ENCODE measurements around the gene IL2RA. TPM values are rescaled to one million over a fixed set of nuclear protein-coding genes. Genes with fewer than 3 reads are reported as not detected.

IL2RA gene
- total and polyA plus RNA-seq, 12 donors = 0.14 to 57.9 (median 3.1) TPM; not detected in 1

DNA sequence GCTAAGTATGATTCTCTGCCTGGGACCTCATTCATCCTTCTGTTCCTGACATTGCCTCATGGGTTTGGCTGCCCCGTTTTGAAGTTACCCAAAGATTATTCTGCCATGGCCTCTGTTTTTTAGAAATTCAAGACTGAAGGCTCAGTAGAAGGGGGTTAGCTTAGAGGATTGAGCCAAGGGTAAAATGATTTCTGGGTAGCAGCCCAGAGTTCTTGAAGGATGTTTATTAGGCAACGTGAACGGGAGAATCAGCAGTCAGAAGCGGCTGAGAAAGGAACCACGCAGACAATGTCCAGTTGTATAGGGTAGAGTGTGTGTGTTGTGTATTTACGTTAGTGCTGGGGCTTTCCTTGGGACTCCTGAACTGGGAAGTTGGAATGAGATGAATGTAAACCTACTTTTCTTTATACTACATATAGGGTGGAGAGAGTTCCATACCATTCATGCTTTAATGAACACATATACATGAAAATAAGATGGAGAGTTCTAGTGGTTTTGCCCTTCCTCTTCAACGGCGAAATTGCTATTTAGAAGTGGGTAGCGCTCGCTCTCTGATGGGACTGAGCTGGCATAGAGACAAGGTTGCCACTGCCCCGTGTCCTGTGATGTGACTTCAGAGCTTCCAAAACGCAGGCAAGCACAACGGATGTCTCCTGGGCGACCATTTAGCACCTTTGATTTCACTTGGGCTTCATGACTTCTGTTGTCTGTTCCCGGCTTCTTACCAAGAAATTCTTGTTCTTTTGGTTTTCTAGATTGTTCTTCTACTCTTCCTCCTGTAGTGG lies 49.9 kb downstream of the IL2RA start:
- Histone ChIP-seq H3K4me1 (replicated peaks in 1 of 2) (no peaks in the 10 kb centered on the region), H3K9me3 (replicated peaks in 1 of 3) (no peaks in the 10 kb centered on the region), H3K36me3 (replicated peaks in 1 of 2) (no peaks in the 10 kb centered on the region), H3K4me3 (no peak overlapping the region), H3K27ac (no peak overlapping the region), H3K27me3 (no peaks in the 10 kb centered on the region)
- 80 to 91% (median 86%) methylated on average over 15 of the region's 15 CpGs for WGBS, 4 donors
- TF ChIP-seq POLR2A (IDR thresholded peaks at IDR 0.05) (no peak), CTCF (IDR thresholded peaks at IDR 0.05) (no peak)
- no peak for DNase-seq
- intact Hi-C loops (cut with DNase I) = loop anchor here in 1 of 2 donors (10.0 kb wide), 1 partner anchor 72 kb away; the partner anchor contains the start of gene RBM17

- intact Hi-C loops (cut with DNase I) = loop anchor here in 1 of 2 donors (10.0 kb wide), 1 partner anchor 73 kb away; the partner anchor contains the start of gene RBM17
- no peaks in the 10 kb centered on the region for H3K36me3 ChIP-seq (replicated peaks in 1 of 2)
- DNase-seq = no peak
- 86 to 90% (median 88%) methylated on average over 8 of the region's 8 CpGs for WGBS, 4 donors
- H3K27me3 ChIP-seq = no peaks in the 10 kb centered on the region
- TF ChIP-seq POLR2A (IDR thresholded peaks at IDR 0.05) = no peak
- TF ChIP-seq CTCF (IDR thresholded peaks at IDR 0.05) = no peak
- no peak overlapping the region for H3K4me3 ChIP-seq
- H3K4me1 ChIP-seq (replicated peaks in 1 of 2) = no peaks in the 10 kb centered on the region
- no peak overlapping the region for H3K27ac ChIP-seq
- no peaks in the 10 kb centered on the region for H3K9me3 ChIP-seq (replicated peaks in 1 of 3)
Measured at GRCh38 chr10:6011558-6011957, 50.6 kb downstream of the IL2RA start.

- no peak overlapping the region for H3K4me3 ChIP-seq
- intact Hi-C loops (cut with DNase I) = loop anchor here in 1 of 2 donors (10.0 kb wide), 1 partner anchor 74 kb away; the partner anchor contains the start of gene RBM17
- H3K4me1 ChIP-seq (replicated peaks in 1 of 2) = no peaks in the 10 kb centered on the region
- no peak overlapping the region for H3K27ac ChIP-seq
- no peaks in the 10 kb centered on the region for H3K9me3 ChIP-seq (replicated peaks in 1 of 3)
- WGBS, 4 donors = 78 to 94% (median 84%) methylated on average over 3 of the region's 3 CpGs
- no peak for DNase-seq
- H3K27me3 ChIP-seq = no peaks in the 10 kb centered on the region
- H3K36me3 ChIP-seq (replicated peaks in 1 of 2) = no peaks in the 10 kb centered on the region
- TF ChIP-seq CTCF (IDR thresholded peaks at IDR 0.05) (no peak), POLR2A (IDR thresholded peaks at IDR 0.05) (no peak)
Measured at GRCh38 chr10:6010569-6010968, 51.6 kb downstream of the IL2RA start.

- Histone ChIP-seq H3K27ac (no peak overlapping the region), H3K9me3 (replicated peaks in 1 of 3) (no peaks in the 10 kb centered on the region), H3K4me3 (no peak overlapping the region), H3K36me3 (replicated peaks in 1 of 2) (no peaks in the 10 kb centered on the region), H3K27me3 (no peaks in the 10 kb centered on the region), H3K4me1 (replicated peaks in 1 of 2) (no peaks in the 10 kb centered on the region)
- intact Hi-C loops (cut with DNase I) = loop anchor here in 1 of 2 donors (10.0 kb wide), 1 partner anchor 75 kb away; the partner anchor contains the start of gene RBM17
- no peak for DNase-seq
- no peak for TF ChIP-seq CTCF (IDR thresholded peaks at IDR 0.05)
- TF ChIP-seq POLR2A (IDR thresholded peaks at IDR 0.05) = no peak
- 77 to 91% (median 82%) methylated on average over 4 of the region's 4 CpGs for WGBS, 4 donors
Measured at GRCh38 chr10:6009961-6010360, 52.2 kb downstream of the IL2RA start.
